HCT116 (cell line): ENCODE measurements around the gene TRIM65. TPM values are rescaled to one million over a fixed set of nuclear protein-coding genes. Genes with fewer than 3 reads are reported as not detected.
"Not testable (repeated sequence)": the region's sequence is repeated elsewhere in the genome, so short reads cannot be mapped to it uniquely, and the experiment has no call there.

ENCODE experiments used
- ATAC-seq: fragments of 200-7000 bp; cut with Tn5 transposase; 2 replicates; pipeline ENCODE4 v1.9.1; 2020; ENCODE audit warnings: mild to moderate bottlenecking, moderate library complexity
- BruUV-seq: library from RNA; stranded (reverse); fragments of 400-500 nt; replicated peaks from 2 replicates; lab custom pipeline; 2021; lab: Mats Ljungman, UMichigan
- CTCF ChIA-PET: fragments of 300-600 bp; sonication (Branson Sonifier 250); formaldehyde crosslinking; loops from one replicate; lab custom pipeline; 2021; ENCODE audit warnings: antibody characterized with exemption; lab: Charles Lee
- POLR2A ChIA-PET: fragments of 300-600, 350-600 bp; sonication (Branson Sonifier 250); formaldehyde crosslinking; loops from one replicate; lab custom pipeline; 2021; ENCODE audit warnings: antibody characterized with exemption; lab: Charles Lee
- RAD21 ChIA-PET, 2 experiments: fragments of 300-600 bp; sonication (Branson Sonifier 250); formaldehyde crosslinking; loops; one replicate each; lab custom pipeline; 2023; ENCODE audit warnings: low total read pairs in 2 of 2; ENCODE audit not compliant: uncharacterized antibody in 2 of 2, unreplicated experiment in 2 of 2, low non-redundant PET in 1 of 2; lab: Charles Lee
- DNase-seq: peaks from one replicate; pipeline ENCODE4 v3.0.0-alpha.2; 2010; ENCODE audit warnings: low read depth, low spot score
- H2AFZ ChIP-seq: fragments of 200-600 bp; shearing (Covaris generic), sonication (generic); 2 replicates; pipeline ENCODE4 v1.6.1; 2017; ENCODE audit warnings: low read depth, mixed run types, mixed read lengths, antibody characterized with exemption, low read length; ENCODE audit not compliant: poor library complexity, severe bottlenecking
- H3K27ac ChIP-seq: 2 replicates; pipeline ENCODE4 v1.5.1; 2012; ENCODE audit warnings: low read depth, low read length
- H3K27me3 ChIP-seq: fragments of 200-600 bp; sonication (generic); 2 replicates; pipeline ENCODE4 v1.6.1; 2016; ENCODE audit warnings: mixed run types, low read length, mixed read lengths; ENCODE audit not compliant: insufficient read depth
- H3K36me3 ChIP-seq, 2 experiments: fragments of 200-500 bp in 1 of 2; fragments of 200-600 bp in 1 of 2; sonication (Bioruptor generic) in 1 of 2; sonication (generic) in 1 of 2; 2 replicates each; pipeline versions ENCODE4 v1.5.1 to v1.6.1; 2014 to 2016; ENCODE audit warnings: low read length in 2 of 2, inconsistent platforms in 1 of 2, mixed read lengths in 1 of 2, mixed run types in 1 of 2; ENCODE audit not compliant: insufficient read depth in 2 of 2, control insufficient read depth in 1 of 2
- H3K4me1 ChIP-seq, 2 experiments: fragments of 200-600 bp in 1 of 2; sonication (generic) in 1 of 2; 2 replicates each; pipeline versions ENCODE4 v1.5.1 to v1.6.1; 2012 to 2017; ENCODE audit warnings: low read length in 2 of 2, inconsistent platforms in 1 of 2, mild to moderate bottlenecking in 1 of 2, mixed read lengths in 1 of 2, mixed run types in 1 of 2, moderate library complexity in 1 of 2; ENCODE audit not compliant: insufficient read depth in 2 of 2, control insufficient read depth in 1 of 2
- H3K4me2 ChIP-seq: fragments of 200-600 bp; sonication (generic); 2 replicates; pipeline ENCODE4 v1.6.1; 2017; ENCODE audit warnings: mixed run types, low read length, mixed read lengths
- H3K4me3 ChIP-seq, 2 experiments: fragments of 200-600 bp in 1 of 2; sonication (generic) in 1 of 2; replicated peaks in 1 of 2; 2 replicates each; pipeline ENCODE4 v1.5.1; 2011 to 2016; ENCODE audit warnings: low read length in 2 of 2, control low read depth in 1 of 2, low read depth in 1 of 2, mild to moderate bottlenecking in 1 of 2, mixed read lengths in 1 of 2, mixed run types in 1 of 2
- H3K79me2 ChIP-seq: fragments of 200-600 bp; sonication (generic); 2 replicates; pipeline ENCODE4 v1.6.1; 2017; ENCODE audit warnings: mild to moderate bottlenecking, mixed run types, low read length, moderate library complexity, mixed read lengths; ENCODE audit not compliant: insufficient read depth
- H3K9ac ChIP-seq: fragments of 200-600 bp; sonication (generic); 2 replicates; pipeline ENCODE4 v1.6.1; 2016; ENCODE audit warnings: low read length, mixed read lengths
- H3K9me2 ChIP-seq: fragments of 200-600 bp; sonication (generic), shearing (Covaris generic); 2 replicates; pipeline ENCODE4 v1.6.1; 2017; ENCODE audit warnings: mixed run types, mild to moderate bottlenecking, moderate library complexity; ENCODE audit not compliant: insufficient read depth
- H3K9me3 ChIP-seq, 2 experiments: fragments of 200-500 bp in 1 of 2; fragments of 200-600 bp in 1 of 2; sonication (Bioruptor generic) in 1 of 2; sonication (generic) in 1 of 2; 2 replicates each; pipeline ENCODE4 v1.6.1; 2014 to 2017; ENCODE audit warnings: low read length in 2 of 2, mixed read lengths in 2 of 2, inconsistent platforms in 1 of 2, low read depth in 1 of 2, mild to moderate bottlenecking in 1 of 2, mixed run types in 1 of 2, moderate library complexity in 1 of 2; ENCODE audit not compliant: control insufficient read depth in 1 of 2, insufficient read depth in 1 of 2
- H4K20me1 ChIP-seq: fragments of 200-600 bp; sonication (generic), shearing (Covaris generic); 2 replicates; pipeline ENCODE4 v1.6.1; 2017; ENCODE audit warnings: mixed run types, mild to moderate bottlenecking, moderate library complexity; ENCODE audit not compliant: insufficient read depth
- CBX3 ChIP-seq: IDR thresholded peaks from 2 replicates; pipeline ENCODE4 v1.6.1; 2012; ENCODE audit warnings: low read depth
- EGR1 ChIP-seq: IDR thresholded peaks from 2 replicates; pipeline ENCODE4 v1.6.1; 2012; ENCODE audit warnings: low read depth
- FOSL1 ChIP-seq: IDR thresholded peaks from 2 replicates; pipeline ENCODE4 v1.6.1; 2012; ENCODE audit warnings: low read depth
- SRF ChIP-seq: IDR thresholded peaks from 2 replicates; pipeline ENCODE4 v1.6.1; 2012; ENCODE audit warnings: low read depth
- YY1 ChIP-seq: IDR thresholded peaks from 2 replicates; pipeline ENCODE4 v1.6.1; 2011; ENCODE audit warnings: low read length, low read depth, moderate library complexity, mild to moderate bottlenecking; ENCODE audit not compliant: insufficient replicate concordance; ENCODE audit errors: extremely low read depth
- intact Hi-C: fragments of 100-400 bp; cut with micrococcal nuclease; formaldehyde crosslinking; loops from 2 replicates; pipeline ENCODE4 v1.10.0; 2022
- total RNA-seq: library from RNA; stranded (reverse); gene quantifications from one replicate; pipeline ENCODE4 v1.2.1, GENCODE V29; 2021; ENCODE audit not compliant: unreplicated experiment
- TF ChIP-seq, protein P1 (sequence below), 3 experiments: fragments of 200-600 bp in 1 of 3; sonication (generic) in 1 of 3; IDR thresholded peaks in 2 of 3; conservative IDR thresholded peaks in 1 of 3; 2 replicates each; pipeline ENCODE4 v1.5.1; 2012 to 2017; ENCODE audit warnings: low read depth in 2 of 3, low read length in 2 of 3, antibody characterized with exemption in 1 of 3, borderline replicate concordance in 1 of 3, control low read depth in 1 of 3, mild to moderate bottlenecking in 1 of 3, mixed read lengths in 1 of 3, mixed run types in 1 of 3, moderate library complexity in 1 of 3; ENCODE audit not compliant: insufficient read depth in 1 of 3

TRIM65 gene
- total RNA-seq, 1 experiment from 2014 or later, result 53.0 TPM

DNA sequence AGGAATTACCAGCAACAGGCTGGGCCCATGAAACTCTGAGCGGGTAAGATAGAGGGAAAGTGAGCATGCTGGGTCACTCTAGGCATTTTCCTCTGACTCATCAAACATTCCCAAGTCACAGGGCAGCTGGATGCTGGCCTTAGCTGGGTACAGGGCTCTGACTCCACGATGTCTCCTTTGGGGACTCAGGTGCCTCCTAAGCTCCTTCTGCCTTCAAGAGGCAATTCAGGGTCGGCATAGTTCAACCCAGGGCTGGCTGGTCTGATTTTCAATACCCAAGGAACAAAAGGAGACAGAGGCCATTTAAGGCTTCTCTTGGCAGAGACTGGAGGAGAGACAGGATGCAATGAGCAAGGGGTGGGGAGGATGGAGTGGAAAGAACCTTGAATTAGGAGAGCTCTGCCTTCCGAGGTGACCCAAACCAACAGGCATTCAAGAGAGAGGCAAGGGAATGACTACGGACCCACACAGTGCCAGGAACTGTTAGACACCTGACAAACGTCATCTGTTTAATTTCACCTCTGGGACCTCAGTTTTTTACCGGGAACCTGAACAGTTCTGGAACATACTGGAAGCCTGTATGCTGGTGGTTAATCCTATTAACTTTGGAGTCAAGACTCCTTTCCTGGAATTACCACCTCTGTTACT lies 42.5 kb downstream of the TRIM65 start:
- peaks cover 6 to 9% of the 10 kb centered on the region in 2 experiments; a peak in 3 of 4 replicates for H3K36me3 ChIP-seq
- no peak overlapping the region for H2AFZ ChIP-seq
- ChIA-PET RAD21 (interaction anchor here in 1 of 2 experiments (1.1 to 2.0 kb wide), 2 partner anchors 9 to 21 kb away, joined by 3 to 5 read pairs; no protein-coding TSS in a partner anchor), CTCF (interaction anchor here (1.2 to 4.3 kb wide), 5 partner anchors 8 to 71 kb away, joined by 5 to 57 read pairs (median 20); partner anchors contain the start of gene TRIM47), POLR2A (interaction anchor here (1.9 to 6.8 kb wide), 5 partner anchors 21 to 76 kb away, joined by 4 to 83 read pairs (median 23); partner anchors contain the start of genes MRPL38, TRIM47 and TRIM65)
- TSS peak; percentile 87 for BruUV-seq
- ATAC-seq, result no peak
- H4K20me1 ChIP-seq, result no peaks in the 10 kb centered on the region
- peak overlapping the region; percentile 86 for H3K9ac ChIP-seq
- H3K27ac ChIP-seq, result peak overlapping the region; percentile 37
- peaks cover 20% of the 10 kb centered on the region; the same call in 1 of the 2 replicates for H3K79me2 ChIP-seq
- peaks cover 15 to 31% of the 10 kb centered on the region in 2 experiments for H3K4me1 ChIP-seq
- H3K9me3 ChIP-seq, result no peaks in the 10 kb centered on the region
- H3K4me3 ChIP-seq, result peak overlapping the region; percentile 75 to 86
- H3K4me2 ChIP-seq, result peak overlapping the region; percentile 96
- no peaks in the 10 kb centered on the region for H3K27me3 ChIP-seq
- intact Hi-C loops, result loop anchor here (2.0 to 10.0 kb wide), 2 partner anchors 75 to 179 kb away; a partner anchor contains a TSS
- DNase-seq, result no peak
- no peak for TF ChIP-seq SRF
- TF ChIP-seq EGR1, result no peak
- TF ChIP-seq CBX3, result no peak
- TF ChIP-seq, protein P1, sequence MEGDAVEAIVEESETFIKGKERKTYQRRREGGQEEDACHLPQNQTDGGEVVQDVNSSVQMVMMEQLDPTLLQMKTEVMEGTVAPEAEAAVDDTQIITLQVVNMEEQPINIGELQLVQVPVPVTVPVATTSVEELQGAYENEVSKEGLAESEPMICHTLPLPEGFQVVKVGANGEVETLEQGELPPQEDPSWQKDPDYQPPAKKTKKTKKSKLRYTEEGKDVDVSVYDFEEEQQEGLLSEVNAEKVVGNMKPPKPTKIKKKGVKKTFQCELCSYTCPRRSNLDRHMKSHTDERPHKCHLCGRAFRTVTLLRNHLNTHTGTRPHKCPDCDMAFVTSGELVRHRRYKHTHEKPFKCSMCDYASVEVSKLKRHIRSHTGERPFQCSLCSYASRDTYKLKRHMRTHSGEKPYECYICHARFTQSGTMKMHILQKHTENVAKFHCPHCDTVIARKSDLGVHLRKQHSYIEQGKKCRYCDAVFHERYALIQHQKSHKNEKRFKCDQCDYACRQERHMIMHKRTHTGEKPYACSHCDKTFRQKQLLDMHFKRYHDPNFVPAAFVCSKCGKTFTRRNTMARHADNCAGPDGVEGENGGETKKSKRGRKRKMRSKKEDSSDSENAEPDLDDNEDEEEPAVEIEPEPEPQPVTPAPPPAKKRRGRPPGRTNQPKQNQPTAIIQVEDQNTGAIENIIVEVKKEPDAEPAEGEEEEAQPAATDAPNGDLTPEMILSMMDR (IDR thresholded peaks at IDR 0.05 in 2 of 3, conservative IDR thresholded peaks at IDR 0.05 in 1 of 3; ENCODE audit: borderline replicate concordance in 1 of 3, insufficient read depth in 1 of 3, low read depth in 2 of 3, low read length in 2 of 3), result no peak
- H3K9me2 ChIP-seq, result no peaks in the 10 kb centered on the region

DNA sequence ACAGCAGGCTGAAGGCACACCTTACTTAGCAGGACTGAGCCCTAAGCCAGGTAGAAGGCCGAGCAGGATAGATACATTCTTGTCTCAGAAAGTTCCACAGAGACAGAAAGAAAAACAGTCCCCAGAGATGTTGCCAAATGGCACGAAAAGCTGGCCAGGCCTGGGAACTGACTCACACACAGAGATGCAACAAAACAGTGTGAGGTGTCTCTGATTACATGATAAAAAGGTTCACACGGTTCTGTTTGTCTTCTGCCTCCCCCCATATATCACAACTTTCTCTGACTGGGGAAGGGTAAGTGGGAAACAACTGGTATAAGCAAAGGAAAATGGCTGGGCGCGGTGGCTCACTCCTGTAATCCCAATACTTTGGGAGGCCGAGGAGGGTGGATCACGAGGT lies 43.3 kb downstream of the TRIM65 start:
- CTCF ChIA-PET, result interaction anchor here (4.3 kb wide), 1 partner anchor 7 kb away, joined by 46 read pairs; no protein-coding TSS in a partner anchor
- Histone ChIP-seq H3K4me2 (peak overlapping the region; percentile 96; the same call in 1 of the 2 replicates), H3K36me3 (peaks cover 6 to 9% of the 10 kb centered on the region in 2 experiments; a peak in 3 of 4 replicates)
- no peak for ATAC-seq
- TF ChIP-seq FOSL1 (no peak), YY1 (no peak)
- TF ChIP-seq, all 23 proteins: peak for 0
- peaks cover 12 to 30% of the 10 kb centered on the region in 2 experiments for H3K4me1 ChIP-seq
- no peaks in the 10 kb centered on the region for H3K9me2 ChIP-seq
- peaks cover 20% of the 10 kb centered on the region; the same call in 1 of the 2 replicates for H3K79me2 ChIP-seq
- ChIA-PET POLR2A (interaction anchor here (6.8 kb wide), 1 partner anchor 76 kb away, joined by 83 read pairs; a partner anchor contains a TSS), RAD21 (no interaction called here)
- H2AFZ ChIP-seq, result no peak overlapping the region
- H4K20me1 ChIP-seq, result no peaks in the 10 kb centered on the region
- H3K9ac ChIP-seq, result peak overlapping the region; percentile 8; the same call in 1 of the 2 replicates
- DNase-seq, result no peak
- no peak overlapping the region for H3K4me3 ChIP-seq
- no TSS peak for BruUV-seq
- no peak overlapping the region for H3K27ac ChIP-seq
- intact Hi-C loops, result loop anchor here (10.0 kb wide), 1 partner anchor 179 kb away; no protein-coding TSS in a partner anchor
- no peaks in the 10 kb centered on the region for H3K9me3 ChIP-seq
- H3K27me3 ChIP-seq, result no peaks in the 10 kb centered on the region

DNA sequence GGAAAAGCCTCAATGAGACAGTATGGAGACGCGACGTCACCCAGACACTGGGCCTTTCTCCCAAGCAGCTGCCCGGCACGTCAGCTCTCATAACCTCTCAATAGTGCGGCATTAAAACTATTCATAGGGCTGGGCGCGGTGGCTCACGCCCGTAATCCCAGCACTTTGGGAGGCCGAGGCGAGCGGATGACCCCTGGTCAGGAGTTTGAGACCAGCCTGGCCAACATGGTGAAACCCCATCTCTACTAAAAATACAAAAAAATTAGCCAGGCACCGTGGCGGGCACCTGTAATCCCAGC lies 45.1 kb downstream of the TRIM65 start:
- ChIA-PET POLR2A (interaction anchor here (0.7 kb wide), 1 partner anchor 28 kb away, joined by 7 read pairs; no protein-coding TSS in a partner anchor), CTCF (interaction anchor here (0.5 to 1.5 kb wide), 2 partner anchors 9 to 86 kb away, joined by 3 to 7 read pairs; no protein-coding TSS in a partner anchor)
- H3K4me2 ChIP-seq, RAD21 ChIA-PET, H3K9ac ChIP-seq, DNase-seq, H3K4me3 ChIP-seq, H3K27ac ChIP-seq, ATAC-seq, H3K9me2 ChIP-seq, BruUV-seq, H3K27me3 ChIP-seq, H4K20me1 ChIP-seq, H2AFZ ChIP-seq, H3K9me3 ChIP-seq: not testable (repeated sequence)
- H3K4me1 ChIP-seq, result peaks cover 18 to 43% of the 10 kb centered on the region in 2 experiments
- peaks cover 20% of the 10 kb centered on the region; the same call in 1 of the 2 replicates for H3K79me2 ChIP-seq
- H3K36me3 ChIP-seq, result peaks cover 23 to 25% of the 10 kb centered on the region in 2 experiments; a peak in 3 of 4 replicates
- intact Hi-C loops, result loop anchor here (10.0 kb wide), 1 partner anchor 177 kb away; no protein-coding TSS in a partner anchor
